Lung (tissue), 12 donors: ENCODE measurements around the gene CCN5. TPM values are rescaled to one million over a fixed set of nuclear protein-coding genes. Genes with fewer than 3 reads are reported as not detected.

ENCODE experiments used
- ATAC-seq: fragments of 200-7000 bp; cut with Tn5 transposase; one replicate; pipeline ENCODE4 v1.9.1; 2020; ENCODE audit warnings: moderate number of reproducible peaks; ENCODE audit not compliant: insufficient read depth, low FRiP score
- DNase-seq, 3 donors: peaks; one replicate each; pipeline ENCODE4 v3.0.0-alpha.2; 2013 to 2017
- H3K27ac ChIP-seq, 2 donors: one replicate each; pipeline ENCODE4 v1.5.1; 2013; ENCODE audit warnings: mild to moderate bottlenecking in 2 of 2, moderate library complexity in 2 of 2, control low read depth in 1 of 2, inconsistent platforms in 1 of 2, low read depth in 1 of 2, low read length in 1 of 2
- H3K27me3 ChIP-seq, 3 donors: one replicate each; pipeline ENCODE4 v1.5.1; 2013; ENCODE audit warnings: low read length in 2 of 3; ENCODE audit not compliant: control insufficient read depth in 3 of 3, insufficient read depth in 3 of 3
- H3K36me3 ChIP-seq, 4 donors: one replicate each; pipeline ENCODE4 v1.5.1; 2013; ENCODE audit warnings: low read length in 4 of 4, mild to moderate bottlenecking in 1 of 4, moderate library complexity in 1 of 4; ENCODE audit not compliant: control insufficient read depth in 4 of 4, insufficient read depth in 4 of 4
- H3K4me1 ChIP-seq, 5 donors: one replicate each; pipeline ENCODE4 v1.5.1; 2013; ENCODE audit warnings: low read length in 5 of 5, mild to moderate bottlenecking in 2 of 5, moderate library complexity in 1 of 5; ENCODE audit not compliant: control insufficient read depth in 5 of 5, insufficient read depth in 5 of 5
- H3K4me3 ChIP-seq: one replicate; pipeline ENCODE4 v1.5.1; 2013; ENCODE audit warnings: mild to moderate bottlenecking, control low read depth, moderate library complexity
- H3K9ac ChIP-seq, 2 donors: one replicate each; pipeline ENCODE4 v1.5.1; 2013; ENCODE audit warnings: low read length in 2 of 2, control low read depth in 1 of 2; ENCODE audit not compliant: insufficient read depth in 1 of 2
- H3K9me3 ChIP-seq, 4 donors: one replicate each; pipeline ENCODE4 v1.5.1; 2013; ENCODE audit warnings: low read length in 3 of 4, mild to moderate bottlenecking in 1 of 4, moderate library complexity in 1 of 4; ENCODE audit not compliant: control insufficient read depth in 4 of 4, insufficient read depth in 3 of 4
- CTCF ChIP-seq: IDR thresholded peaks from 2 replicates; pipeline ENCODE4 v1.5.1; 2012; ENCODE audit warnings: mild to moderate bottlenecking; ENCODE audit errors: control extremely low read depth, extremely low read depth
- WGBS, 2 donors: extraction: QIAGEN DNeasy Blood & Tissue Kit; methylation state at CpG; one replicate each; pipeline ENCODE4 v1.1.7; 2013; 5-methylcytosine and 5-hydroxymethylcytosine counted together
- polyA plus RNA-seq, 2 donors: library from polyadenylated mRNA; stranded (reverse); fragments of 200-250 nt; gene quantifications; one replicate each; pipeline ENCODE4 v1.2.1, GENCODE V29; 2013
- total RNA-seq, 2 donors: library from RNA; depleted of rRNA in 1 of 2; stranded (reverse); fragments of >200 nt in 1 of 2; gene quantifications; one replicate each; pipeline ENCODE4 v1.2.1, GENCODE V29; 2014 to 2021
- donor health status: control.
- donor health status: control.
- donor health status: Bipolar disorder and iron deficiency.
- donor health status: healthy.
- donor health status: DM: yes; HTN: yes; CAD: no.

CCN5 gene
- total and polyA plus RNA-seq, 4 donors, result 0.23 to 92.1 (median 34.4) TPM

GRCh38 chr20:44683263-44684046, 31.7 kb upstream of the CCN5 start:
- WGBS, 2 donors, result 37 to 55% methylated on average over 10 of the region's 10 CpGs
- ATAC-seq, result no peak
- H3K36me3 ChIP-seq, result no peaks in the 10 kb centered on the region

GRCh38 chr20:44684047-44684967, 30.9 kb upstream of the CCN5 start:
- Histone ChIP-seq H3K9ac (no peak overlapping the region), H3K4me1 (peaks cover 0 to 5% (median 0%) of the 10 kb centered on the region in 5 donors), H3K36me3 (no peaks in the 10 kb centered on the region), H3K4me3 (no peak overlapping the region), H3K27ac (no peak overlapping the region), H3K27me3 (peaks cover 0 to 3% (median 0%) of the 10 kb centered on the region in 3 donors), H3K9me3 (no peaks in the 10 kb centered on the region)
- no peak for TF ChIP-seq CTCF
- 60 to 70% methylated on average over 6 of the region's 6 CpGs for WGBS, 2 donors
- no peak for DNase-seq
- ATAC-seq, result no peak

More at GRCh38 chr20:44683263-44684046, 31.7 kb upstream of the CCN5 start:
- H3K9me3 ChIP-seq, result no peaks in the 10 kb centered on the region
- TF ChIP-seq CTCF, result peak; percentile 46
- no peak overlapping the region for H3K27ac ChIP-seq
- H3K4me1 ChIP-seq, result peaks cover 0 to 5% (median 0%) of the 10 kb centered on the region in 5 donors
- no peak overlapping the region for H3K9ac ChIP-seq
- peak in 1 of 3 donors; percentile 48 for DNase-seq
- peaks cover 0 to 3% (median 0%) of the 10 kb centered on the region in 3 donors for H3K27me3 ChIP-seq
- no peak overlapping the region for H3K4me3 ChIP-seq

GRCh38 chr20:44686934-44687333, 28.2 kb upstream of the CCN5 start:
- DNase-seq (no peak), ATAC-seq (no peak)
- H3K4me3 ChIP-seq, result no peak overlapping the region
- no peak overlapping the region for H3K27ac ChIP-seq
- 88 to 92% methylated on average over 4 of the region's 4 CpGs for WGBS, 2 donors
- H3K27me3 ChIP-seq, result peaks cover 0 to 1% (median 0%) of the 10 kb centered on the region in 3 donors
- H3K9ac ChIP-seq, result no peak overlapping the region
- H3K36me3 ChIP-seq, result no peaks in the 10 kb centered on the region
- H3K4me1 ChIP-seq, result peaks cover 5 to 19% (median 11%) of the 10 kb centered on the region in 5 donors
- TF ChIP-seq CTCF, result no peak
- no peaks in the 10 kb centered on the region for H3K9me3 ChIP-seq
